ENCODE data around the gene TNFRSF8. TPM values are rescaled to one million over a fixed set of nuclear protein-coding genes. Genes with fewer than 3 reads are reported as not detected.
A peak's percentile ranks its signal among the peaks of the same experiment; 100 is the strongest.

The TNFRSF8 gene
- polyA plus RNA-seq, 1 of the 3 experiments (the other 2 are of a cell fraction): 0.07 TPM

- no peak for DNase-seq
- CTCF ChIA-PET: interaction anchor here (1.8 kb wide), 1 partner anchor 12 kb away, joined by 4 read pairs; no protein-coding TSS in a partner anchor
- Histone ChIP-seq H3K4me1 (ENCODE audit: control insufficient read depth in 1 of 2, insufficient read depth in 2 of 2, low read depth in 1 of 2, low read length in 1 of 2) (no peaks in the 10 kb centered on the region), H3K4me3 (ENCODE audit: low read depth in 2 of 2, low read length in 1 of 2) (no peak overlapping the region), H3F3A (replicated peaks; ENCODE audit: insufficient read depth) (no peaks in the 10 kb centered on the region), H4K20me1 (ENCODE audit: insufficient read depth) (no peaks in the 10 kb centered on the region), H3K4me2 (no peak overlapping the region), H3K36me3 (replicated peaks in 1 of 2; ENCODE audit: control insufficient read depth in 1 of 2, insufficient read depth in 2 of 2, low read length in 1 of 2) (no peaks in the 10 kb centered on the region), H3K79me2 (ENCODE audit: insufficient read depth) (no peaks in the 10 kb centered on the region), H3K27me3 (ENCODE audit: insufficient read depth) (no peaks in the 10 kb centered on the region), H2AFZ (ENCODE audit: low read depth) (no peak overlapping the region), H3K9me2 (no peaks in the 10 kb centered on the region), H3K27ac (ENCODE audit: low read depth in 2 of 2, low read length in 1 of 2) (no peak overlapping the region), H3K9ac (no peak overlapping the region), H3K9me3 (no peaks in the 10 kb centered on the region)
- WGBS (ENCODE audit: low lambda C conversion rate): 76% methylated on average over 7 of the region's 7 CpGs
- no peak for TF ChIP-seq NRF1 (IDR thresholded peaks at IDR 0.05; ENCODE audit: low read depth, low read length)
- TF ChIP-seq GABPA (IDR thresholded peaks at IDR 0.05; ENCODE audit: low read depth): peak; percentile 62
- no peak for TF ChIP-seq RFX5 (IDR thresholded peaks at IDR 0.05; ENCODE audit: low read length)
- POLR2A ChIA-PET: no interaction called here
These were observed 18.7 kb downstream of the TNFRSF8 start for GRCh38 chr1:12081648-12082396.

GRCh38 chr1:12082988-12083387 lies 19.9 kb downstream of the TNFRSF8 start:
- Histone ChIP-seq H3K27ac (ENCODE audit: low read depth in 2 of 2, low read length in 1 of 2) (no peak overlapping the region), H3K9ac (no peak overlapping the region), H3K79me2 (ENCODE audit: insufficient read depth) (no peaks in the 10 kb centered on the region), H3K9me2 (no peaks in the 10 kb centered on the region), H3K4me1 (ENCODE audit: control insufficient read depth in 1 of 2, insufficient read depth in 2 of 2, low read depth in 1 of 2, low read length in 1 of 2) (no peaks in the 10 kb centered on the region), H3F3A (replicated peaks; ENCODE audit: insufficient read depth) (no peaks in the 10 kb centered on the region), H2AFZ (ENCODE audit: low read depth) (no peak overlapping the region), H3K9me3 (no peaks in the 10 kb centered on the region), H3K27me3 (ENCODE audit: insufficient read depth) (no peaks in the 10 kb centered on the region), H3K4me3 (ENCODE audit: low read depth in 2 of 2, low read length in 1 of 2) (no peak overlapping the region), H4K20me1 (ENCODE audit: insufficient read depth) (no peaks in the 10 kb centered on the region), H3K4me2 (no peak overlapping the region), H3K36me3 (replicated peaks in 1 of 2; ENCODE audit: control insufficient read depth in 1 of 2, insufficient read depth in 2 of 2, low read length in 1 of 2) (no peaks in the 10 kb centered on the region)
- no peak for TF ChIP-seq FOSL2 (IDR thresholded peaks at IDR 0.05; ENCODE audit: borderline replicate concordance, low read depth)
- no peak for DNase-seq
- POLR2A ChIA-PET: no interaction called here
- CTCF ChIA-PET: no interaction called here
- 66% methylated on average over 4 of the region's 4 CpGs for WGBS (ENCODE audit: low lambda C conversion rate)

DNA sequence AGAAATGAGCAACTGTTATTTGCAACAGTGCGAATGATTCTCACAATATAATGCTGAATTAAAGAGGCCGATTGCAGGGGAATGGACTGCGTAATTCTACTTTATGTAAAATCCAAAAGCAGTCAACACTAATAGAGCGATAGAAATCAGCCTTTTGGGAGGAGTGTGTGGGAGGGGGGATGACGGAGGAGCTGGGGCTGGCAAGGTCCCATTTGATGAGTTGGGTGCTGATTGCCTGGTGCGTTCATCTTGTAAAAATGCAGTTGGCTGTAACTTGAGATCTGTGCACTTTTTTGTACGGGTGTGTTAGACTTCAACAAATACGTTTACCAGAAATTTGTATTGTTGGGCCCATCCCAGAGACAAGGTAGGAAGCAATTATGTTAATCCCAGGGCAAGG lies 20.7 kb downstream of the TNFRSF8 start:
- POLR2A ChIA-PET: no interaction called here
- no peaks in the 10 kb centered on the region for H3F3A ChIP-seq (replicated peaks; ENCODE audit: insufficient read depth)
- no peaks in the 10 kb centered on the region for H3K27me3 ChIP-seq (ENCODE audit: insufficient read depth)
- H3K36me3 ChIP-seq (replicated peaks in 1 of 2; ENCODE audit: control insufficient read depth in 1 of 2, insufficient read depth in 2 of 2, low read length in 1 of 2): no peaks in the 10 kb centered on the region
- no peak for DNase-seq
- no peaks in the 10 kb centered on the region for H3K4me1 ChIP-seq (ENCODE audit: control insufficient read depth in 1 of 2, insufficient read depth in 2 of 2, low read depth in 1 of 2, low read length in 1 of 2)
- 60% methylated on average over 8 of the region's 8 CpGs for WGBS (ENCODE audit: low lambda C conversion rate)
- H4K20me1 ChIP-seq (ENCODE audit: insufficient read depth): no peaks in the 10 kb centered on the region
- no peak overlapping the region for H2AFZ ChIP-seq (ENCODE audit: low read depth)
- H3K79me2 ChIP-seq (ENCODE audit: insufficient read depth): no peaks in the 10 kb centered on the region
- CTCF ChIA-PET: interaction anchor here (1.2 kb wide), 1 partner anchor 41 kb away, joined by 6 read pairs; no protein-coding TSS in a partner anchor
- H3K9me3 ChIP-seq: no peaks in the 10 kb centered on the region
- H3K27ac ChIP-seq (ENCODE audit: low read depth in 2 of 2, low read length in 1 of 2): no peak overlapping the region
- no peak overlapping the region for H3K4me2 ChIP-seq
- TF ChIP-seq RXRA (IDR thresholded peaks at IDR 0.05; ENCODE audit: borderline replicate concordance, low read depth) (no peak), MEF2A (IDR thresholded peaks at IDR 0.05; ENCODE audit: borderline replicate concordance, low read depth) (no peak), EZH2phosphoT487 (IDR thresholded peaks at IDR 0.05; ENCODE audit: borderline replicate concordance, low read depth) (no peak), JUND (IDR thresholded peaks at IDR 0.05) (no peak), POLR2AphosphoS5 (IDR thresholded peaks at IDR 0.05; ENCODE audit: low read depth, low read length) (no peak), NFIC (IDR thresholded peaks at IDR 0.05; ENCODE audit: borderline replicate concordance) (no peak), CTCF (IDR thresholded peaks at IDR 0.05) (no peak), SMC3 (IDR thresholded peaks at IDR 0.05; ENCODE audit: low read depth, low read length) (no peak), ELF1 (IDR thresholded peaks at IDR 0.05) (no peak)
- TF ChIP-seq, protein P1, sequence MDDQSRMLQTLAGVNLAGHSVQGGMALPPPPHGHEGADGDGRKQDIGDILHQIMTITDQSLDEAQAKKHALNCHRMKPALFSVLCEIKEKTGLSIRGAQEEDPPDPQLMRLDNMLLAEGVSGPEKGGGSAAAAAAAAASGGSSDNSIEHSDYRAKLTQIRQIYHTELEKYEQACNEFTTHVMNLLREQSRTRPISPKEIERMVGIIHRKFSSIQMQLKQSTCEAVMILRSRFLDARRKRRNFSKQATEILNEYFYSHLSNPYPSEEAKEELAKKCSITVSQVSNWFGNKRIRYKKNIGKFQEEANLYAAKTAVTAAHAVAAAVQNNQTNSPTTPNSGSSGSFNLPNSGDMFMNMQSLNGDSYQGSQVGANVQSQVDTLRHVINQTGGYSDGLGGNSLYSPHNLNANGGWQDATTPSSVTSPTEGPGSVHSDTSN (IDR thresholded peaks at IDR 0.05): no peak
- H3K9me2 ChIP-seq: no peaks in the 10 kb centered on the region
- H3K4me3 ChIP-seq (ENCODE audit: low read depth in 2 of 2, low read length in 1 of 2): no peak overlapping the region
- no peak overlapping the region for H3K9ac ChIP-seq
